ENCODE data around the gene SDSL. TPM values are rescaled to one million over a fixed set of nuclear protein-coding genes. Genes with fewer than 3 reads are reported as not detected.

The SDSL gene
- total RNA-seq, 1 donor from 2014 or later = 13.3 TPM

GRCh38 chr12:113468365-113469223 is 46.4 kb downstream of the SDSL start:
- Histone ChIP-seq H3K4me3 (no peak overlapping the region), H3K27me3 (ENCODE audit: low read depth) (peaks cover 100% of the 10 kb centered on the region), H3K9me3 (replicated peaks) (no peaks in the 10 kb centered on the region), H3K36me3 (no peaks in the 10 kb centered on the region), H3K27ac (replicated peaks) (no peak overlapping the region), H3K4me1 (peaks cover 41% of the 10 kb centered on the region)
- DNase-seq = no peak
- no peak for TF ChIP-seq CTCF (IDR thresholded peaks at IDR 0.05; ENCODE audit: borderline replicate concordance)
- intact Hi-C loops (cut with micrococcal nuclease) = no loop called here

DNA sequence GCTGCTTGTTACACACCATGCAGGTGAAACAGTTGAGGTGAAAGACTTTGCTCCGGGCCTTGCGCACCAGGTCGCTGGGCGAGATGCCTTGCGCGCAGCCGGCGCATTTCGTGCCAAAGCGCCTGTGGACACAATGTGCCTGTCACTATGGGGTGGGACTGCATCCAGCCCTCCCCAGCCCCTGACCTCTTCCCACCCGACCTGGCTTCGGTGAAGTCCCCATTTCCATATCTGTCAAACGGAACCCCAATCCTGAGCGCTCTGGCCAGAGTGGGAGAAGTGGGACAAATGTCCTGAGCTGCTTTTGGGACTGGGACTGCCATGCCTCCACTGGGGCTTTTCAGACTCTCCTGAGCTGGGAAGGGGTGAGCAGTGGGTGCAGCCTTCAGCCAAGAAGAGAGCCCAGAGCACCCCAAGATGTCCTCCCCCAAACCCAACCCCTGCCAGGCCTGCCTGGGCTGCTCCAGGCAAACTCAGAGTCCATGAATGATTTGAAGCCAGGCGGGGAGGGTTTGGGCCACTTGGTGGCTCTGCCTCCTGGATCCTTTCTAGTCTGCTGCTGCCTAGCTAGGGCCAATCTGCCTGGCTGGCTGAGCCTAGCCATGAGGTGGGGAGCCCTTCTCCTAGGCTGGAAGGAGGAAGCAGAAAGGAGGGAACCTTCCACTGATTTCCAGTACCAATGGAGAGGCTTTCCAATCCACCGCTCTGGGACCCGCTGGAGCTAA is 47.2 kb downstream of the SDSL start:
- Histone ChIP-seq H3K27ac (replicated peaks) (no peak overlapping the region), H3K4me3 (no peak overlapping the region), H3K36me3 (no peaks in the 10 kb centered on the region), H3K4me1 (peaks cover 34% of the 10 kb centered on the region), H3K27me3 (ENCODE audit: low read depth) (peaks cover 100% of the 10 kb centered on the region), H3K9me3 (replicated peaks) (no peaks in the 10 kb centered on the region)
- no peak for DNase-seq
- intact Hi-C loops (cut with micrococcal nuclease) = no loop called here
- no peak for TF ChIP-seq CTCF (IDR thresholded peaks at IDR 0.05; ENCODE audit: borderline replicate concordance)

DNA sequence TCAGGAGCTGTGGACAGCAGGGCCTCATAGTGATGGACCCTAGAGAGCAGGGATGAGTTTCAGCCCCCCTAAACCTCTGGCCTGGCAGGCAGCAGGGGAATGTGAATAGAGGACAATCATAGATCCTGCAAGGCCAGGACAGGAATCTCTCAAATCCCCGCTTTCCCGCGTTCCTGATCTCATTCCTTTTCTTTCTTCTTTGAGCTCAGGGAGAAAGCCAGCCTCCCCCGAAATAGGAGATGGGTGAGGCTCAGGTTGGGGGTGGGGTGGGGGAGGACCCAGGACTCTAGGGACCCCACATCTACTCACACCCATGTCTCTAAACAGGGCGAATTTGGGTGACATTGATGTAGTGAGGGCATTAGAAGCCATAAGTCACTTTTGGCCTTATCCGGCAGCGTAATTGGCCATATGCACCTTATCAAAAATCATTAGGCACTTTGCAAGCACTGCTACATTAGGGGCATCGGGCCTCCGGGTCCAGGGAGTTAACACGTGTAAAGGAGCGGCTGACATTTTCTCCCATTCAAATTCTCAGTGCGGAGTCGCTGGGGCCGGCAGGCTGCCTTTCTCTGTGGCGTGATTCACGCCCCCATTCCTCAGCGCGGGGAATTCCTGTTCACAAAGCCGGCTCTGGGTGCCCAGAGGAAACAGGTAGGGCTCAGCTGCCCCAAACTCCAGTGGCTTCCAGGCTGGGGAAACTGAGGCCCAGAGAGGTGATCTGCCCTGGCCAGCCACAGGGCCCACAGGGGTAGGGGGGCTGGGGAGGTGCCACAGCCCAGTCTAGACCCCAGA is 48.0 kb downstream of the SDSL start:
- intact Hi-C loops (cut with micrococcal nuclease) = no loop called here
- H3K27me3 ChIP-seq (ENCODE audit: low read depth) = peaks cover 100% of the 10 kb centered on the region
- H3K27ac ChIP-seq (replicated peaks) = no peak overlapping the region
- H3K9me3 ChIP-seq (replicated peaks) = no peaks in the 10 kb centered on the region
- TF ChIP-seq CTCF (IDR thresholded peaks at IDR 0.05; ENCODE audit: borderline replicate concordance) = no peak
- H3K4me3 ChIP-seq = no peak overlapping the region
- peaks cover 26% of the 10 kb centered on the region for H3K4me1 ChIP-seq
- no peaks in the 10 kb centered on the region for H3K36me3 ChIP-seq
- DNase-seq = no peak

- no peak overlapping the region for H3K4me3 ChIP-seq
- H3K27me3 ChIP-seq (ENCODE audit: low read depth) = peaks cover 100% of the 10 kb centered on the region
- intact Hi-C loops (cut with micrococcal nuclease) = no loop called here
- no peak for DNase-seq
- H3K27ac ChIP-seq (replicated peaks) = no peak overlapping the region
- no peak for TF ChIP-seq CTCF (IDR thresholded peaks at IDR 0.05; ENCODE audit: borderline replicate concordance)
- H3K9me3 ChIP-seq (replicated peaks) = no peaks in the 10 kb centered on the region
- no peaks in the 10 kb centered on the region for H3K36me3 ChIP-seq
- peaks cover 23% of the 10 kb centered on the region for H3K4me1 ChIP-seq
These were observed 48.9 kb downstream of the SDSL start for GRCh38 chr12:113470871-113471618.
